H9 (cell line): ENCODE data around the gene ATG9B. TPM values are rescaled to one million over a fixed set of nuclear protein-coding genes. Genes with fewer than 3 reads are reported as not detected.

Source experiments
- DNase-seq: peaks from one replicate; pipeline ENCODE4 v3.0.0-alpha.2; 2017
- H2AFZ ChIP-seq: one replicate; pipeline ENCODE4 v1.6.1; 2013; ENCODE audit warnings: mild to moderate bottlenecking, low read length, control low read depth, moderate library complexity
- H2AK5ac ChIP-seq: 2 replicates; pipeline ENCODE4 v1.6.1; 2013; ENCODE audit warnings: low read length, control low read depth, mixed read lengths; ENCODE audit not compliant: insufficient read length
- H2BK120ac ChIP-seq: one replicate; pipeline ENCODE4 v1.6.1; 2013; ENCODE audit warnings: low read depth, mild to moderate bottlenecking, low read length, control low read depth, inconsistent platforms; ENCODE audit not compliant: poor library complexity, severe bottlenecking
- H2BK12ac ChIP-seq: 2 replicates; pipeline ENCODE4 v1.6.1; 2013; ENCODE audit warnings: low read length, control low read depth, mixed read lengths, low read depth; ENCODE audit not compliant: insufficient read length
- H2BK15ac ChIP-seq: 2 replicates; pipeline ENCODE4 v1.6.1; 2013; ENCODE audit warnings: low read depth, low read length, control low read depth
- H2BK20ac ChIP-seq: one replicate; pipeline ENCODE4 v1.6.1; 2013; ENCODE audit warnings: low read depth, mild to moderate bottlenecking, low read length, control low read depth, inconsistent platforms; ENCODE audit not compliant: poor library complexity, severe bottlenecking
- H2BK5ac ChIP-seq: 2 replicates; pipeline ENCODE4 v1.6.1; 2013; ENCODE audit warnings: low read length, control low read depth, mixed read lengths; ENCODE audit not compliant: insufficient read length
- H3K14ac ChIP-seq: 2 replicates; pipeline ENCODE4 v1.6.1; 2013; ENCODE audit warnings: low read length, control low read depth; ENCODE audit not compliant: insufficient read depth
- H3K18ac ChIP-seq: 2 replicates; pipeline ENCODE4 v1.6.1; 2013; ENCODE audit warnings: low read depth, mild to moderate bottlenecking, mixed read lengths, low read length, control low read depth; ENCODE audit not compliant: insufficient read length
- H3K23ac ChIP-seq: 2 replicates; pipeline ENCODE4 v1.6.1; 2013; ENCODE audit warnings: low read length, control low read depth, mixed read lengths, low read depth; ENCODE audit not compliant: insufficient read length
- H3K23me2 ChIP-seq: 2 replicates; pipeline ENCODE4 v1.6.1; 2013; ENCODE audit warnings: low read depth, mild to moderate bottlenecking, mixed read lengths, low read length, control low read depth; ENCODE audit not compliant: insufficient read length, poor library complexity, severe bottlenecking
- H3K27ac ChIP-seq: 2 replicates; pipeline ENCODE4 v1.5.1; 2013; ENCODE audit warnings: low read length, control low read depth, mixed read lengths, low read depth; ENCODE audit not compliant: insufficient read length
- H3K27me3 ChIP-seq: 2 replicates; pipeline ENCODE4 v1.6.1; 2013; ENCODE audit warnings: low read length, control low read depth, inconsistent platforms; ENCODE audit not compliant: insufficient read depth
- H3K4ac ChIP-seq: 2 replicates; pipeline ENCODE4 v1.6.1; 2013; ENCODE audit warnings: low read depth, mild to moderate bottlenecking, control low read depth, inconsistent platforms, low read length, moderate library complexity
- H3K4me1 ChIP-seq: 2 replicates; pipeline ENCODE4 v1.6.1; 2013; ENCODE audit warnings: low read length, control low read depth, inconsistent platforms; ENCODE audit not compliant: insufficient read depth
- H3K4me2 ChIP-seq: 2 replicates; pipeline ENCODE4 v1.6.1; 2013; ENCODE audit warnings: low read length, control low read depth, mixed read lengths; ENCODE audit not compliant: insufficient read length, insufficient read depth
- H3K56ac ChIP-seq: 2 replicates; pipeline ENCODE4 v1.6.1; 2013; ENCODE audit warnings: low read depth, mild to moderate bottlenecking, mixed read lengths, low read length, control low read depth; ENCODE audit not compliant: insufficient read length
- H3K79me1 ChIP-seq: 2 replicates; pipeline ENCODE4 v1.6.1; 2013; ENCODE audit warnings: low read depth, mild to moderate bottlenecking, moderate library complexity, low read length, control low read depth, inconsistent platforms; ENCODE audit not compliant: insufficient read depth, poor library complexity, severe bottlenecking
- H3K79me2 ChIP-seq: 2 replicates; pipeline ENCODE4 v1.6.1; 2013; ENCODE audit warnings: low read length, control low read depth, inconsistent platforms; ENCODE audit not compliant: insufficient read depth
- H3K9ac ChIP-seq: 2 replicates; pipeline ENCODE4 v1.6.1; 2013; ENCODE audit warnings: low read length, control low read depth, mixed read lengths; ENCODE audit not compliant: insufficient read length; ENCODE audit errors: extremely low read depth
- H3K9me3 ChIP-seq: one replicate; pipeline ENCODE4 v1.6.1; 2013; ENCODE audit warnings: low read depth, low read length, inconsistent platforms; ENCODE audit not compliant: control insufficient read depth
- H3T11ph ChIP-seq: one replicate; pipeline ENCODE4 v1.6.1; 2013; ENCODE audit warnings: mild to moderate bottlenecking, low read length, control low read depth, inconsistent platforms
- H4K20me1 ChIP-seq: one replicate; pipeline ENCODE4 v1.6.1; 2013; ENCODE audit not compliant: control insufficient read depth, insufficient read length, insufficient read depth
- H4K5ac ChIP-seq: 2 replicates; pipeline ENCODE4 v1.6.1; 2013; ENCODE audit warnings: low read depth, mild to moderate bottlenecking, mixed read lengths, low read length, control low read depth; ENCODE audit not compliant: insufficient read length
- H4K8ac ChIP-seq: replicated peaks from 2 replicates; pipeline ENCODE4 v1.6.1; 2013; ENCODE audit warnings: low read length, control low read depth, mixed read lengths, low read depth; ENCODE audit not compliant: insufficient read length
- H4K91ac ChIP-seq: 2 replicates; pipeline ENCODE4 v1.6.1; 2013; ENCODE audit warnings: low read depth, mild to moderate bottlenecking, moderate library complexity, mixed read lengths, low read length, control low read depth; ENCODE audit not compliant: insufficient read length
- H3K27ac Mint-ChIP-seq, 3 experiments: 2 replicates in 2 of 3; 3 replicates in 1 of 3; pipeline ENCODE4 v1.8.0; 2020 to 2021; ENCODE audit warnings: mixed read lengths in 3 of 3, mild to moderate bottlenecking in 1 of 3, moderate library complexity in 1 of 3
- H3K27me3 Mint-ChIP-seq: 2 replicates; pipeline ENCODE4 v1.8.0; 2021; ENCODE audit warnings: low read depth, mild to moderate bottlenecking, moderate library complexity, mixed read lengths
- H3K36me3 Mint-ChIP-seq, 3 experiments: 2 replicates in 2 of 3; 3 replicates in 1 of 3; pipeline ENCODE4 v1.8.0; 2020 to 2021; ENCODE audit warnings: low read depth in 3 of 3, mixed read lengths in 3 of 3; ENCODE audit not compliant: insufficient read depth in 1 of 3
- H3K4me1 Mint-ChIP-seq, 2 experiments: 2 replicates each; pipeline ENCODE4 v1.8.0; 2020; ENCODE audit warnings: mixed read lengths in 2 of 2
- H3K4me3 Mint-ChIP-seq, 2 experiments: 2 replicates in 1 of 2; 3 replicates in 1 of 2; pipeline ENCODE4 v1.8.0; 2020 to 2021; ENCODE audit warnings: mild to moderate bottlenecking in 2 of 2, mixed read lengths in 2 of 2, moderate library complexity in 1 of 2
- H3K9me3 Mint-ChIP-seq, 2 experiments: 2 replicates in 1 of 2; 3 replicates in 1 of 2; pipeline ENCODE4 v1.8.0; 2020; ENCODE audit warnings: mild to moderate bottlenecking in 2 of 2, mixed read lengths in 2 of 2, moderate library complexity in 1 of 2
- WGBS: extraction: QIAGEN DNeasy Blood & Tissue Kit; methylation state at CpG from one replicate; pipeline ENCODE4 v1.1.7; 2013; ENCODE audit warnings: missing lambda C conversion rate, low lambda C conversion rate, mixed read lengths; ENCODE audit not compliant: insufficient read length; ENCODE audit errors: extremely low coverage; 5-methylcytosine and 5-hydroxymethylcytosine counted together
- total RNA-seq: library from RNA; stranded (reverse); gene quantifications from 2 replicates; pipeline ENCODE4 v1.2.1, GENCODE V29; 2021
- TF ChIP-seq, protein P1 (sequence below): fragments of 200-600 bp; sonication (generic); conservative IDR thresholded peaks from 3 replicates; pipeline ENCODE4 v1.8.0; 2021; ENCODE audit warnings: antibody characterized with exemption, mild to moderate bottlenecking

ATG9B gene
- total RNA-seq, 1 experiment from 2014 or later = 1.5 TPM

DNA sequence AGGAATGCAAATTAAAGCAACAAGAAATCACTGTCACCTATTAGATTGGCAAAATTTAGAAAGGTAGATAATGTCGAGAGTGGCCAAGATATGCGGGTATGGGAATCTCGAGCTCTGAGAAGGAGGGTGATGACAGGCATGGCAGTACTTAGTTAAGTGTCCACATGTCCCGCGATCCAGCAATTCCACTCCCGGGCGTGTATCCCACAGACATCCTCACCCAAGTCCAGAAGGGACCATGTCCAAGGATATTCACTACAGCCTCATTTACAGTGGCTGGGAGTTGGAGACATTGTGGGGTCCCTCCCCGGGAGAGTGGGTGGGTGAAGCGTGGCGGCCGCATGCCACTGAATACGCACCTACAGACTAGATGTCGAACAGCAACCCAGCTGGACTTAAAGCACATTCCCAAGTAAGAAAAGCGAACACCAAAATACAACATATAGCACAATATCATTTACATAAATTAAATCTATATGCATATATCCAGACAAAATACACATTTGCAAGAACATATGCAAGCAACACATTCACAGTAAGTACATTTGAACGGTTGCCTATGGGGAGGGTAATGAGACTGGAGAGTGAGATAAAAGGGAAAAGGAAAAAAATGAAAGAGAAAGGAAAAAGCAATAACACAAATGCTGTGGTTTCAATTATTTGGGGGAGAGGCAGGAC, 56.1 kb downstream of the ATG9B start:
- H4K20me1 ChIP-seq = no peaks in the 10 kb centered on the region
- no peaks in the 10 kb centered on the region for H3K9me3 ChIP-seq
- no peak overlapping the region for H2BK120ac ChIP-seq
- no peak overlapping the region for H3K4ac ChIP-seq
- H2BK15ac ChIP-seq = no peak overlapping the region
- Mint-ChIP-seq H3K9me3 (no peaks in the 10 kb centered on the region), H3K27me3 (peaks cover 23% of the 10 kb centered on the region), H3K4me1 (peaks cover 29 to 49% of the 10 kb centered on the region in 2 experiments), H3K36me3 (peaks cover 0 to 2% (median 0%) of the 10 kb centered on the region in 3 experiments; a peak in 3 of 7 replicates), H3K27ac (no peak overlapping the region), H3K4me3 (no peak overlapping the region; a peak in 1 of 5 replicates)
- no peak overlapping the region for H2BK12ac ChIP-seq
- DNase-seq = no peak
- no peak overlapping the region for H3T11ph ChIP-seq
- no peaks in the 10 kb centered on the region for H3K4me1 ChIP-seq
- H3K27ac ChIP-seq = no peak overlapping the region
- no peaks in the 10 kb centered on the region for H3K27me3 ChIP-seq
- H4K5ac ChIP-seq = no peak overlapping the region
- H4K91ac ChIP-seq = no peak overlapping the region
- no peak overlapping the region for H3K4me2 ChIP-seq
- no peak overlapping the region for H2BK5ac ChIP-seq
- no peak overlapping the region for H4K8ac ChIP-seq
- H3K18ac ChIP-seq = no peak overlapping the region
- H2BK20ac ChIP-seq = no peak overlapping the region
- H2AFZ ChIP-seq = no peak overlapping the region
- TF ChIP-seq, protein P1, sequence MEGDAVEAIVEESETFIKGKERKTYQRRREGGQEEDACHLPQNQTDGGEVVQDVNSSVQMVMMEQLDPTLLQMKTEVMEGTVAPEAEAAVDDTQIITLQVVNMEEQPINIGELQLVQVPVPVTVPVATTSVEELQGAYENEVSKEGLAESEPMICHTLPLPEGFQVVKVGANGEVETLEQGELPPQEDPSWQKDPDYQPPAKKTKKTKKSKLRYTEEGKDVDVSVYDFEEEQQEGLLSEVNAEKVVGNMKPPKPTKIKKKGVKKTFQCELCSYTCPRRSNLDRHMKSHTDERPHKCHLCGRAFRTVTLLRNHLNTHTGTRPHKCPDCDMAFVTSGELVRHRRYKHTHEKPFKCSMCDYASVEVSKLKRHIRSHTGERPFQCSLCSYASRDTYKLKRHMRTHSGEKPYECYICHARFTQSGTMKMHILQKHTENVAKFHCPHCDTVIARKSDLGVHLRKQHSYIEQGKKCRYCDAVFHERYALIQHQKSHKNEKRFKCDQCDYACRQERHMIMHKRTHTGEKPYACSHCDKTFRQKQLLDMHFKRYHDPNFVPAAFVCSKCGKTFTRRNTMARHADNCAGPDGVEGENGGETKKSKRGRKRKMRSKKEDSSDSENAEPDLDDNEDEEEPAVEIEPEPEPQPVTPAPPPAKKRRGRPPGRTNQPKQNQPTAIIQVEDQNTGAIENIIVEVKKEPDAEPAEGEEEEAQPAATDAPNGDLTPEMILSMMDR = no peak
- no peak overlapping the region for H3K14ac ChIP-seq
- no CpG with 5 or more reads among the region's 15 CpGs for WGBS
- H3K9ac ChIP-seq = no peak overlapping the region
- no peak overlapping the region for H3K56ac ChIP-seq
- H3K79me1 ChIP-seq = no peaks in the 10 kb centered on the region
- no peaks in the 10 kb centered on the region for H3K79me2 ChIP-seq
- no peak overlapping the region for H2AK5ac ChIP-seq
- no peak overlapping the region for H3K23ac ChIP-seq
- H3K23me2 ChIP-seq = no peaks in the 10 kb centered on the region
